Activated T-helper 1 cell treated with Interleukin-2 at 50 U/mL for 16 hours (primary cell): ENCODE measurements around the gene ZNF71.
A peak's percentile ranks its signal among the peaks of the same experiment; 100 is the strongest.
"Not testable (repeated sequence)": the region's sequence is repeated elsewhere in the genome, so short reads cannot be mapped to it uniquely, and the experiment has no call there.

ENCODE experiments used
- DNase-seq: peaks from one replicate; pipeline ENCODE4 v3.0.0-alpha.2; 2020; ENCODE audit warnings: low read depth

ZNF71 gene

DNA sequence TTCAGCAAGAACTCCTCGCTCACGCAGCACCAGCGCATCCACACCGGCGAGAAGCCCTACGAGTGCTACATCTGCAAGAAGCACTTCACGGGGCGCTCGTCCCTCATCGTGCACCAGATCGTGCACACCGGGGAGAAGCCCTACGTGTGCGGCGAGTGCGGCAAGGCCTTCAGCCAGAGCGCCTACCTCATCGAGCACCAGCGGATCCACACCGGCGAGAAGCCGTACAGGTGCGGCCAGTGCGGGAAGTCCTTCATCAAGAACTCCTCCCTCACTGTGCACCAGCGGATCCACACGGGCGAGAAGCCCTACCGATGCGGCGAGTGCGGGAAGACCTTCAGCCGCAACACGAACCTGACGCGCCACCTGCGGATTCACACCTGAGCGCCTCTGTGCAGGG, 27.3 kb downstream of the ZNF71 start:
- no peak for DNase-seq

DNA sequence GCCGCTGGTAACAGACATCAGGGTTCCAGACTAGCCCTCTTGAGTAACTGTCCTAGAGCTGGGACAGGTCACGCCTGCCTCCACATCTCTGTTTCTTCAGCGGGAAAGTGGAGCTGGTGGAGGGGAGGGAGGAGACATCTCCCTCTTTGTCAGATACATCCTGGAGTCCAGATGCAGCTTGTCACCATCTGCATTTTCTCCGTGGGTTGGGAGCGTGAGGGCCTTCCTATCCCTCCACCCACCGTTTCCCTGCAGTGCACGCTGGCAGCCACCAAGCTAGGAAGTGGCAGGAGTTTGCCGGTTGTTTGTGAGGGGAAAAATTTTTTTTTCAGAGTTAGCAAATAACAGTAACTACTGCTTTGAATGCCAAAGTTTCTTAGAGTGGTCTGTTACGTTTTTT, 27.9 kb downstream of the ZNF71 start:
- no peak for DNase-seq

DNA sequence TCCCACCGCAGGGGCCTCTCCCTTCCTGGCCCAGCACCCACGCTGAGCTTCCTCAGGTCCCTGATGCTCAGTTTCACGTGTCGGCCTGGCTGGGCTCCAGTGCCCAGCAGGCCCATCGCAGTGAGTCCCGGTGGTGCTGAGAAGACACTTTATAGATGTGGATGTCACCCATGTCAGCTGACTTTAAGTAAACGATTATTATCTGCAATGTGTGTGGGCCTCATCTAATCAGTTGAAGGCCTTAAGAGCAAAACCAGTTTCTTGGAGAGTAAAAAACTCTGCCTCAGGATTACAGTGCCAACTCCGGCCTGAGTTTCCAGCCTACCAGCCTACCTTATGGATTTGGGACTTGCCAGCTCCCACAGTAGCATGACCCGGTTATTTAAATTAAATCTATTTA, 30.6 kb downstream of the ZNF71 start:
- DNase-seq, result no peak

- DNase-seq, result no peak
These were observed 37.9 kb downstream of the ZNF71 start for GRCh38 chr19:56633021-56633420.

DNA sequence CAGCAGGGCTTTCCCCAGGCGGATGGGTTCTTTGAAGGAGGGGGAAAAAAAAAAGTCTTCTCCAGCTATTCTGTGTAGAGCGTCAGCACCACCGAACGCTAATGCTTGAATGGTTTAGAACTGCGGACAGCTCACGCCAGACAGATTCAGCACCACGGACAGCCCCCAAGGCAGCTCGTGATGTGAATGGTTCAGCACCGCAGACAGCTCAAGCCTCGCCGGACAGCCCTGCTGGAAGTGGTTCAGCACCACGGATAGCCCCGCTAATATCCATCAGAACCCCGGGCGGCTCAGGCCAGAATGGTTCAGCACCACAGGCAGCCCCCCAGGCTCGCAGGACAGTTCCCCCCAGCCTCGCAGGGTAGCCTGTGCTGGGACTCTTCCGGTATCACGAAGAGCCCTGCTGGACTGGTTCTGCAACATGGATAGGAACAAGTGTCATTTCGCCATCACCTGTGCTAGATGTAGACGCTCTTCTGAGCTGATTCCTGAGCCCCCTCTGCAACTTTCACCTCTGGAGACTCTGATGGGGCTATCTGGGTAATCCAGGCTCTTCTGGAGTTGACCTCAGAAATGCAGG, 43.0 kb downstream of the ZNF71 start:
- no peak for DNase-seq

GRCh38 chr19:56639217-56639616, 44.1 kb downstream of the ZNF71 start:
- DNase-seq, result no peak

DNA sequence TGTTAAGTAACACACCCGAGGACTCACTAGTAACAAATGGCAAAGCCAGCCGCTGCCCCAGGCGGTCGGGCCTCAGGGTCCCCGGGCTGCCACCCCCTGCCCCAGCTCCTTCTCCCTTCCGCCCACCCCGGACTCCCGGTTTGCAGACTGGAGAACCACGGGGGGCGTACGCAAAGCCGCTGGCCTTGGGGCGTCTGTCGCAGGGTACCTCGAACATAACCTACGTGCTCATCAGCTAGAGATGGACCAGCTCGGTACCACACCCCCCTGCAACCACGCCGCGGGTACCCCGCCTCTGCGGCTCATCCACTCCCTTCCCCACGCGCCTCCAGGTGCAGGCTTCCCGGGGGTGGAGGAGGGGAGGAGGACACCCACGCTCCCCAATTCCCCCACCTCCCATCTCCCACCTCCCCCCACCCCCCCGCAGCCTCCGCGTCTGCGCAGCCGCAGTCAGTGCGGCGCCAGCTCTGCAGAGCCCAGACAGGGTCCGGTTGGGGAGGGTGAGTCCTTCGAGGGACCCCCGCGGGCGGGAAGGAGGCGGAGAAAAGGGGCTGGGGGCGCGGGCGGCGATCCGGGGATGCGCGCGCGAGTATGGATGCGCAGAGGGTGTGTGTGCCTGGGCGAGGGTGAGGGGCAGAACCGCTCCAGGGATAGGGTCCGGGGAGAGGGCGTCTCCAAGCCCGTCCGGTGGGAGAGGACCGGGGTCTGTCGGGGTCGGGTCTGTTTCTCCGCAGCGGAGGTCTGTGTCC, 47.8 kb downstream of the ZNF71 start, which contains the start of gene SMIM17:
Gene SMIM17 (plus strand): TSS at position 449 of the 749 bp plus-strand sequence. CDS start 2,509 bp downstream, outside the sequence.
- DNase-seq, result no peak

- no peak for DNase-seq
These were observed 48.4 kb downstream of the ZNF71 start for GRCh38 chr19:56643460-56643955.

DNA sequence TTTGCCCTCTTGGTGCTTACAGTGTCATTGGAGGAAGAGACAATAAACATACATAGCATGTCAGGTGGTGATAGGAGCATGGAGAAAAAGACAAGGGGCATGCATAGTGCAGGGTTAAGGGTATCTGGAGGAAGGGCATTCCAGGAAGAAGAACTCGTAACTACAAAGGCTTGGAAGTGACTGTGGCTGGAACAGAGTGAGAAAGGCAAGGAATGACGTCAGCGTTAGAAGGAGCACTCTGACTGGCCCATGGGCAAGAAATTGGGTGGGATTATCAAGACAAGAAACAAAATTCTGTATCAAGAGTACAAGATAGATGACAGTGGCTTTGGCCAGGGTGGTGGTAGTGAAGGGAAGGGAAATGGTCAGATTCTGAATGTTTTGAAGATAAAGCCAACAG, 59.0 kb downstream of the ZNF71 start:
- DNase-seq, result no peak

DNA sequence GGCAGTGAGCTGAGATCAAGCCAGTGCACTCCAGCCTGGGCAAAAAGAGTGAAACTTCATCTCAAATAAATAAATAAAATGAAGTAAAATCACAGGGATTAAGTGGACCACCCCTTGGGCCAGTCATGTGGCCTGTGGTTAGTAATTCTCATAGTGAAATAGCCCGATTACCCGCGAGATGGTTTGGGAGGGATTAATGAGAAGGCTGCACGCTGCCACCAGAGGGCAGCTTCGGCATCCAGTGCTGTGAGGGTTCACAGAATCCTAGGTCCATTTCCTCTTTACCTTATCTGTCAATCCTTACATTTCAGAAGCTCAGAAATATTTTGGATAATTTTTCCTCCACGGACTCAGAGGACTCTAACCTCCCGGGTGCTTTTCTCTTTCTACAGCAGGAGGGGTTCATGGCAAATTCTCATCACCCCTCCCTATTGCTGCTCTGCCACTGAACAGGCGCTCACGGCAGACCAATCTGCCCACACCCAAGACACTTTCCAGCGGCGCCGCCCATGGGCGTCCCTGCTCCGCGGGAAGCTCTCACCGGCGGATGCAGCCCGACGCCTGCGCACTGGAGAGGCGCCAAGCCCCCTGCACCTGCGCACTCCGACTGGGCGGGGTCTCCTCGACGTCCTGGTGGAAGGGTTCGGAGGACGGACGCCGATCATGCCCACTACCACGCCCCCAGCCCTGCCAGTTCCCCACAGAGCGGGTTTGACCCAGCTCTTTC, 65.4 kb downstream of the ZNF71 start:
- DNase-seq, result no peak

GRCh38 chr19:56661248-56661647, 66.1 kb downstream of the ZNF71 start:
- no peak for DNase-seq

DNA sequence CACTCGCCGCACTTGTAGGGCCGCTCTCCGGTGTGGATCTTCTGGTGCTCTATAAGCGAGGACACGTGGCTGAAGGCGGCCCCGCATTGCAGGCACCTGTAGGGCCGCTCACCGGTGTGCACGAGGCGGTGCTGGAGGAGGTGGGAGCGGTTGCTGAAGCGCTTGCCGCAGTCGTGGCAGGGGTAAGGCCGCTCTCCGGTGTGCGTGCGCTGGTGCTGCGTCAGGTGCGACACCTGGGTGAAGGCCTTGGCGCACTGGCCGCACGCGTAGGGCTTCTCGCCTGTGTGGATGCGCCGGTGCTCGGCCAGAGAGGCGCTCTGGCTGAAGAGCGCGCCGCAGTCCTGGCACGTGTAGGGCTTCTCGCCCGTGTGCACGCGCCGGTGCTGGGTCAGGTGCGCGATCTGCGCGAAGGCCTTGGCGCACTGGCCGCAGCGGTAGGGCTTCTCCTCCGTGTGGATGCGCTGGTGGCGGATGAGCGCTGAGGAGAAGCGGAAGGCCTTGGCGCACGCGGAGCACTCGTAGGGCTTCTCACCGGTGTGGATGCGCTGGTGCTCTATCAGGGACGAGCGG, 68.9 kb downstream of the ZNF71 start:
- no peak for DNase-seq

DNA sequence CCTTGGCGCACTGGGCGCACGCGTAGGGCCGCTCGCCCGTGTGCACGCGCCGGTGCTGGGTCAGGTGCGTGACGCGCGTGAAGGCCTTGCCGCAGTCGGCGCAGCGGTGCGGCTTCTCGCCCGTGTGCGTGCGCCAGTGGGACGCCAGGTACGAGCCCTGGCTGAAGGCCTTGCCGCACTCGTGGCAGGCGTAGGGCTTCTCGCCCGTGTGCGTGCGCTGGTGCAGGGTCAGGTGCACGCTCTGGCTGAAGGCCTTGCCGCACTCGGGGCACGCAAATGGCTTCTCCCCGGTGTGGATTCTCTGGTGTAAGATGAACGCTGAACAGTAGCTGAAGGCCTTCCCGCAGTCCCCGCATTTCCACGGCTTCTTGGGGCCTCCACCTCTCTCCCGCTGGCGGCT, 69.4 kb downstream of the ZNF71 start:
- no peak for DNase-seq

- DNase-seq, result no peak
These were observed 72.3 kb downstream of the ZNF71 start for GRCh38 chr19:56667311-56667870.

DNA sequence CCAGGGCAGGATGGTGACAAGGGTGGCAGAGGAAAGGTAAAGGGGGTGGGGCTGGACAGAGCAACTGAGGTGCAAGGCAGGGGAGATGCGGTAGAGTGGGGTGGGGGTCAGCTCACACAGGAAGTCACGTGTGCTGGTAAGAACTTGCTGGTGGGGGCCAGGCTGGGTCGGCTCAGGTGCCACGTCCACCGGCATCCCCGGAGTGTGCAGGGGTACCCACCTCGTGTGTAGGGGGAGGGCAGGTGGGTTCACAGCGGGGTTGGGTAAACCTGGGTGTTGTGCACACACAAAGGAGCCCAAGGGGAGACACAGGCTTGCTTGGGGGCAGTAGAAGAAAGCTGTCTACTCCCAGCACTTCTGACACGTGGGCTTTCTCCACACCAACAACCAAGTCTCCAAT, 73.6 kb downstream of the ZNF71 start:
- DNase-seq, result no peak

GRCh38 chr19:56670401-56670960, 75.4 kb downstream of the ZNF71 start:
- DNase-seq, result no peak

DNA sequence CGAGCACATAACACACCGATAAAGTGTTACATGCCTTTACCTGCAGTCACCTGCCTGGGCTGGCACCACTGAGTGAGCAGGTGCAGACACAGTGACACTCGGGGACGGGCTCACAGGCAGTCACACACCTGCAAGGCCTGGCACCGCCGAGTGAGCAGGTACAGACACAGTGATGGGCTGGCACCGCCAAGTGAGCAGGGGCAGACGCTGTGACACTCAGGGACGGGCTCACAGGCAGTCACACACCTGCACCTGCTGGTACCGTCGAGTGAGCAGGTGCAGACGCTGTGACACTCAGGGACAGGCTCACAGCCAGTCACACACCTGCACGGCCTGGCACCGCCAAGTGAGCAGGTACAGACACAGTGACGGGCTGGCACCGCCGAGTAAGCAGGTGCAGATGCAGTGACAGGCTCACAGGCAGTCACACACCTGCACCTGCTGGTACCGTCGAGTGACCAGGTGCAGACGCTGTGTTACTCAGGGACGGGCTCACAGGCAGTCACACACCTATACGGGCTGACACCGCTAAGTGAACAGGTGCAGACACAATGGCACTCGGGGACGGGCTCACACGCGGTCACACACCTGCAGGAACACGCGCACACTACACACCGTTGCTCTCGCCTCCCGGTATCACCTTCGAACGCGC, 76.0 kb downstream of the ZNF71 start:
- no peak for DNase-seq

DNA sequence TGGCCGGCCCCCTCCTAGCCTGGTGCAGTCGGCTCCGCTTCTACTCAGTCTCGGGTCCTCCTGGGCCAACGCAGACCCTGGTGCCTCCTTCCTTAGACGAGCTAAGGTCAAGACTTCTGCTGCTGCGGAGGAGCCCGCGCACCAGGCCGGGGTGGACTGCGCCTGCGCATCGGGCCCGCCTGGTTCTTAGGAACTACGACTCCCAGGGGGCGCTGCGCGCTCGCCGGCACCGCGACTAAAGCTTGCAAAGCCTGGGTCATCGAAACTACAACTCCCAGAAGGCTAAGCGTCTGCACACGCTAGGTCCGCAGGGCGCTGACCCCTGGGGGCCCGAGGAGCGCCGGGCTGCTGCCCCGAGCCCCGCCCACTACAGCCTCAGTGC, 76.5 kb downstream of the ZNF71 start, which contains the start of gene ZNF835:
Gene ZNF835 (minus strand): TSS at position 145 of the 382 bp plus-strand sequence. CDS start 6,559 bp downstream, outside the sequence.
- DNase-seq, result peak; percentile 63

DNA sequence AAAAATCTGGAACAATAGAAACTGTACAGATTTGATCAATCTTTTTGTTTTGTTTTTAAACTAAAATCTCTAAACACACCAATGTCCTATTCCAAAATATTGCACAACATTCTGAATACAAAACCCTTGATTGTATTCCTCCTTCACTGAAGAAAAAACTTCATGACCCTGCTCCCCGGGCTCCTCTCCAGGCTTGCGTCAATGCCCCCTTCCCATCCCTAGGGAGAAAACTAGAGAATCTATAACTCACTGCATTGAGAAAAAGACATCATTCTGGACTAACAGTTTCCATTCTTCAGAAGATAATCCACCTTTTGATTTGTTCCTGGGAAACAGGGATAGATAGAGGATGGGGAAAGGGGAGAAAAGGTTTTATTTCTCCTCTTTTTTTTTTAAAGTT, 77.5 kb downstream of the ZNF71 start:
- not testable (repeated sequence) for DNase-seq
